Tongue (tissue), 2 donors: ENCODE measurements around the gene LIPC. TPM values are rescaled to one million over a fixed set of nuclear protein-coding genes. Genes with fewer than 3 reads are reported as not detected.
"Not testable (repeated sequence)": the region's sequence is repeated elsewhere in the genome, so short reads cannot be mapped to it uniquely, and the experiment has no call there.

Source experiments
- DNase-seq: peaks from one replicate; pipeline ENCODE4 v3.0.0-alpha.2; 2015
- total RNA-seq: library from RNA; depleted of rRNA; stranded (reverse); fragments of >200 nt; gene quantifications from one replicate; pipeline ENCODE4 v1.2.3, GENCODE V29; 2014

Gene LIPC
- total RNA-seq, 1 donor from 2014 or later: 1.0 TPM

DNA sequence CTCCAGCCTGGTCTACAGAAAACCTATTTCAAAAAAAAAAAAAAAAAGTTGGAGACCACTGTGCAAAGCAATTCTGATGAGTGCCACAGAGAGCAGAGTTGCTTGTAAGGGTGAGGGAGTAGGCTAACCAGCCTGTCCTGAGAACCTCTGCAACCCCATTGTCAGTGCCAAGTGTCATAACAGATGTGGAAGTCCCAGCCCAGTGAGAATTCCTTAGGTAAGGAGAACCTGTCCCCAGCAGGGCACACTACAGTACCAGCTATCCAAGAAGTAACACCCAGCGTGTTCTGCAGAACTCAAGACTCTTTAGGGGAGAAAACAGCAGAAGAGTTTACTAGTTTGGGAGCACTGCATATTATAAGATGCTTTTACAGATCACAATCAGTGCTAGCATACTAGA is 156.3 kb downstream of the LIPC start:
- no peak for DNase-seq

DNA sequence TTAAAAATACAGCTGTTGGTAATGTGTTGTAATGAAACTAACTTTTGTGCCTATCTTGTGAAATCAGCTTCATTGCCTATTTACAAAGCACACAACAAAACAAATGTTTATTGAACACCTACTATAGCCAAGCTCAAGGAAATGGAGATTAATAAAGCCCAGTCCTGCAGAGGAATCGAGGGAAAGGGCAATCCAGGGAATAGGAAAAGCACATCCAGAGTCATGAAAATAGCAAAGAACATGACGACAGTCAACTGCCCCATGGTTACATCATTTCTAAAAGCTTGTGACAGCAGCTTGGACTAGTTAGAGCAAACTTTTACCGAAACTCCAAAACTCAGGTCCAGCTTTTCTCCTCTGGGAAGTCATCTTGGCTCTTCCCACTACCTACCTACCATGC is 157.3 kb downstream of the LIPC start:
- no peak for DNase-seq

DNA sequence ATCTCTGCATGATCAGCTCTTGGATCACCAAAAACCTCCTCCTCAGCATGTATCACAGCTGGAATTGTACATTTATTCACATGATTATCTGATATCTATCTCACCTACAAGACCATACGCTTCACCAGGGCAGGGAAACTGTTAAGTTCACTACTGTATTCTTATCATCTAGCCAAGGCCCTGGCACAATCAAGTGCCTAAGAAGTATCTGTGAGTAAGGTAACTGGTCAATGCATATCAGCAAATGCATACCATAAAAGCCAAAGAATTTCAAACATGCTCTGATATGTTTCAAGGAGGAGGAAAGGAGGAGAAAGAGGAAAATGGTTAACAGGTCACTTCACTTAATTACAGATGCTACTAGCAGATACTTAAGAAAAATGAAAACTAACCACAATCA is 158.4 kb downstream of the LIPC start:
- DNase-seq: no peak

DNA sequence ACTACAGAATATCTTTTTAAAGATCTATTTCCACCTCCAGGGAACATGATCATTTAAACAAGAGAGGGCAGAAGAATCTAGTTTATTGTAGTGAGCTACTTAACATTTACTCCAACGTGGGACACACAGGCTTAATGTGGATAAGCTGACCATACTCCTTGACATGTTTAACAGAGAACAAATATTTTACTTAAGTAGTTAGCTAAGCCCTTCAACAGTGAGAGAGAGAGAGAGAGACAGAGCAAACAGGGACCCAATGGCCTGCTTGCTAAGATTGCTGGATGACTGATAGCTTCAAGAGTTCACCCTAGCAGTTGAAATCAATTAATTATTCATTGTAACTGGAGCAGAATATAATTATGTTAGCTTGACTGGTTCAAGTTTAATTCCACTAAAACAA is 159.1 kb downstream of the LIPC start:
- no peak for DNase-seq

DNA sequence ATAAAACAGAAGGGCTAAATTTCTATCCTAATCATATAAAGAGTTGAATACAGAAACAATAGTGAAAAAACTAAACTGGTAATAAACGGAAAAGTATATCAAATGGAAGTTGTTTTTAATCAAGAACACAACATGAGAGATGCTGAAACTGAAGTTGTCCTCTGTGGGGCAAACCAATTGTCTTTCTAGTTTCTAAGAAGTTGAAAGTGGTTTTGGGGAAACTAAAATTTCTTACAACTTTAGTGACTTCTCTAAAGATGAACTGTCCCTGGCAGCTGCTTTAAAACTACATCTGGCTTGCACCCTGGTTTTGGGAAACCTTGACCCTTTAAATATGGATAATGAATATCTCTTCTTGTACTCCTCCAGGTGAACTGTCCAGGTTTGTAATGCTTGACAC is 162.1 kb downstream of the LIPC start:
- no peak for DNase-seq

DNA sequence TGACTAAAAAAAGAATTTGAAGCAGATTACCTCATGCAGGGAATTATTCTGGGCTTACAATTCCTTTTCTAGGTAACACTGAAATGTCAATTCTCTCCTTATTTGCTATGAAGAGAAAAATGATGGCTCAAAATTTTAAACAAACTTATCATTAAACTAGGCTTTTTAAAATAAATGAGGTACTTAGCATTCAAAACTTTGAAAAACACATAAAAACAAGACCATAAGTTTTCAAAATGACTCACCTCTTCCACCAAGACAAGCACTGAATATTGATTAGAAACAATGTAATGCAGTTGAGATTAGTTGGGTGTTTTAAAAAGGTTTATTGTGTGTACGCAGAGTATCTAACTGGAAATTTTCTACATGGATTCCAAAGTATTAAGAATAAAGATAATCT is 163.1 kb downstream of the LIPC start:
- DNase-seq: no peak

DNA sequence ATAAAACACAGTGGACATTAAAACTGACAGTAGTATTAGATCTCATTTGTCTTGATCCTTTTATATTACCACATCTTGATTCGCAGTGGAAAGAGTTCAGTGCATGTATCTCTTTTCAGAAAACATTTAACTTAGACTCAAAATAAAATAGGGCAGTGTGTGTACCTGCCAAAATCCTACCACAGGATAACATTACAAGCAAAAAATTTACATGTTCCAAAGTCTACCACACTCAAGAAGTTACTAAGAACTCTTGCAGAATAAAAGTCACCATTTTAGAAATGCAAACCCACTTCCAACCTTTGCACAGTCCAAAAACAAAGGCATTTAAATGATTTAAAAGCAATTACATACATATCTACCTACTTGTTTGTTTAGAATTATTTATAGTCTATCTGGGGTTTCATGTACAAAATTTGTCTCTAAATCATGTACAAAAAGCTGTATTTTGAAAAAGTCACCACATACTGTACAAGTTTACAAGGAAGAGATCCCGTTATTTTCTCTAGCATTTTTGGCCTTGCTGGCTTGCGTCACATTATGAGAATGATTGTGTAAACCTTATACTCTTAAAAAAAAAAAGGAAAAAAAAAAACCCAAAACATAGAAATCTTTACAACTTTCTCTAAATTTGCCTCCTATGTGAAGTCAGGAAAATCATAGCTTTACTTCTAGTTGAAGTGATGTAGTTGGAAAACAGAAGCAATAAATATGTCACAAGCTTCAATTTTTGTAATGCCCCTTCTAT is 163.9 kb downstream of the LIPC start:
- no peak for DNase-seq

DNA sequence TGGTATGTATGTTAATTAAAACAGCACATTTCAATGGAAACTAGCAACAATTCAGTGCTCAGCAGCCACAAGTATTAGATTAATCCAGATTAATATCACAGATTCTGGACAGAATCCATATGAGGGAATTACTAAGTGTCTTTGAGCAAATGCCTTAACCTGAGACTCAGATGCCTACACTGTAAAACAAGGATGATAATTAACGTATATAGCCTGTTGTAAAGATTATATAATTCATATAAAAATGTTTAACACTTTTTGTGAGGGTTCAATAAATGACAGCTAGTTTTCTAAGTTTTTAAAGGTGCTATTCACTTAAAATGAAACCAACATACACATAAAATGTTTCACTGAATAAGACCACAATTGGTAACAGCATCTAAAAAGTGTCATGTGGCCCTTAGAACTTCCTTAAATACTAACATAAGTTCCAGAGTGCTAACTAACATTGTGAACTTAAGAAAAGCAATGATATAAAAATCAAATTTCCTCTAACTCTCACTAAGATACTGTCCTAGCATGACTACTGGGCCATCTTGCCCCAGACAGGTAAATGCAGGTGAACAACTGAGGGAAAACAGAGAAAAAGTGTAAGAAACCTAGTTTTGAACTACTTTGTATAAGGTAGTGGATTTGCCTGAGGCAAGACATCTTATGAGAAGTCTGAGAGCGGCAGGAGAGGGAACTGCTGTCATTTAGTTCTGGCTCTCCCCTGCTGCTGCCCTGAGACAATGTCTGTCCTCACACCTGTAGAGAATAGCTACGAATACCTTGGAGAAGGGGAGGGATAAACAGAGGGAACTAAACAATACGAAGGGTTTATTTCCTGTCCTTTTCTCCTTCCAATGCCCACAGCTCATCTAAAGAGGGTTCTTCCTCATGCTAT is 166.4 kb downstream of the LIPC start:
- DNase-seq: no peak

DNA sequence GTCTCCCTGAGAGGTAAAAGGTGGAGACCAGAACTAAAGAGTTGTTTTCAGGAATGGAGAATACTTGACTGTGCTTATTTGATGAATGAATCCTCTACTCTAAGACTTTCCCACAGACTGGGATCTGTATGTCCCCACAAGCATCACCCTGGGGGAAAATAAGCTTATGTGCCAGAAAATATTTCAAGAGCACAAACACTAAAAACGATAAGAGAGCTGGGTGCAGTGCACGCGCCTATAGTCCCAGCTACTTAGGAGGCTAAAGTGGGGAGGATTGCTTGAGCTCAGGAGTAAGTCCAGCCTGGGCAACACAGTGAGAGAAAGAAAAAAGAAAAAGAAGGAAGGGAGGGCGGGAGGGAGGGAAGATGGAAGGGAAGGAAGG is 167.0 kb downstream of the LIPC start:
- no peak for DNase-seq

DNA sequence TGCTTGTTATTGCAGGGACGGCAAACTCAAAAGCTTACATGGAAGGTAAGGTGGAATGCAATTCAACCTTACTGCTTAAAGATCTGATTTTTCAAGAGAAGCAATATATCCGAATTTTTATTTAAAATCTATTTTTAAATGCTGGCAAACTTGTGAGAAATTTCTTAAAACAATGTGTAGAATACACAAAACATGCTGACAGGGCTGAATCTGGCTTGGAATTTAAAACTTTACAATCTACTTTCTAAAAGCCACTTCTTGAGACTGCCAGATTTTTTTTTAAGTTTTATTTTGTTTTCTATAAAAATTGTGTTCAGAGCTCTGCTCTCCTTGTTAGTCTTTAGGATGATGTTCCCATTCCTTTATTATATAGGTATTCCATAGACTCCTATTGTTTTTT is 171.0 kb downstream of the LIPC start:
- DNase-seq: no peak

DNA sequence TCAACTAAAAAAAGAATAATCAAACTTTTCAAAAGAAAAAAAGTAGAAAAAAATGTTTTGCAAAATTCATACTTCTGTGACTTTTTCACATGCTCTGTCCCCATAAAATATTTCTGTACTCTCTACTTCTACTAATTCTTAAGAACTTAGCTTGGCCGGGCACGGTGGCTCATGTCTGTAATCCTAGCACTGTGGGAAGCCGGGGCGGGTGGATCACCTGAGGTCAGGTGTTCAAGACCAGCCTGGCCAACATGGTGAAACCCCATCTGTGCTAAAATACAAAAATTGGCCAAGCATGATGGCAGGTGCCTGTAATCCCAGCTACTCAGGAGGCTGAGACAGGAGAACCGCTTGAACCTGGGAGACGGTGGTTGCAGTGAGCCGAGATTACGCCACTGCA is 172.1 kb downstream of the LIPC start:
- not testable (repeated sequence) for DNase-seq

DNA sequence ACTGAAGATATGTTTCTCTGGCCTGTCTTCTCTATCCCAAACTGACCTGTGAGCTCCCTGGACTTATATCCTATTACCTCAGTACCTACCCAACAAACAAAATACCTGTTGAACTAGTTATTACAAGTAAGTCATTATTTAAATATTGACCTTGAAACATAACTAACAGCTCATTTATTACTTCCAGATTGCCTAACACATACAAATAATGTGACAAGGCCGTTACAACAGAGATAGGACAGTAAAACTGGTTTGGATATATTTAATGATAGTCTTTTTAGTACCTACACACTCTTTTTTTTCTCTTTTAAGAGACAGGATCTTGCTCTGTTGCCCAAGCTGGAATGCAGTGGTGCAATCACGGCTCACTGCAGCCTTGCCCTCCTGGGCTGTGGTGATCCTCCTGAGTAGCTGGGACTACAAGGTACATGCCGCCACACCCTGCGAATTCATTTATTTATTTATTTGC is 172.7 kb downstream of the LIPC start:
- DNase-seq: no peak

DNA sequence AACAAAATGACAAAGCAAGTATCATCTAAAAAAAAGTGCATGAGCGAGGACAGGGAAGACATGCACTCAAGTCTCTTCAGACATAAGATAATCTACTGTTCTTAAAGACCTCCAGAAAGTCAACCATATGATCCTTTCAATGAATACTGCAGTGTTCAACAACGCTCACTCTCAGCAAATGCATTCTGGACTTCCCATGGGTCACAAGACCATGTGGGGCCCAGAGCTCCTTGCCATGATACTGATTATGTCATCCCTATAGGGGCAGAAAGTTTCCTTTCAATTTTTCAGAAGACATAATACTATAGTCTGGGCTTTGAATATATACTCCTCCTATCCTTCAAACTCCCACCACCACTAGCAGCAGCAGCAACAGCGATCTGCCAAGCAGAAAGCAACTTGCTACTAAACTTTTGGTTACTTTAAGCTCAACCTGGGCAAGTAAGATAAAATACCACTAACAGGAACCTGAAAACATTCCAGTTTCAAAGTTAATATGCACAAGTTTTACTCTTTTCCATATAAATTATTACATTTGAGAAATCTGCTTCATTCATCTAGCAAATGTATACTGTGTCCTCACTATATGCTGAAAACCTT is 174.2 kb downstream of the LIPC start:
- no peak for DNase-seq

DNA sequence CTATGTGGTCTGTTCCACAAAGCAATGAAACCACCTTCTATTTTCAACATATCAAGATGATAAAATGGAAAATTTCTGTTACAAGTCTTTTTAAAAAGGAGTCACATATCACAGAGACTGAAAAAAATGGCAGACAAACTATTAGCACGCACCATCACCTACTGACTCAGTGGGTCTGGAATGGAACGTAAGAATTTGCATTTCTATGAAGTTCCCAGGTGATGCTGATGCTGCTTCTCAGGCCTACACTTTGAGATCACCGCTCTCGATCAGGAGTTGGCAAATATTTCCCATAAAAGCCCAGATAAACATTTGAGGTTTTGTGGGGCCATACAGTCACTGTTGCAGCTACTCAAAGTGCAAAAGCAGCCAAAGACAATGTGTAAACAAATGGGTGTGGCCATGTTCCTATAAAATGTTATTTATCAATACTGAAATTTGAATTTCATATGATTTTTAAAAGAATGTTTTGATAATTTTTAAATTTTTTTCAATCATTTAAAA is 174.8 kb downstream of the LIPC start:
- no peak for DNase-seq

DNA sequence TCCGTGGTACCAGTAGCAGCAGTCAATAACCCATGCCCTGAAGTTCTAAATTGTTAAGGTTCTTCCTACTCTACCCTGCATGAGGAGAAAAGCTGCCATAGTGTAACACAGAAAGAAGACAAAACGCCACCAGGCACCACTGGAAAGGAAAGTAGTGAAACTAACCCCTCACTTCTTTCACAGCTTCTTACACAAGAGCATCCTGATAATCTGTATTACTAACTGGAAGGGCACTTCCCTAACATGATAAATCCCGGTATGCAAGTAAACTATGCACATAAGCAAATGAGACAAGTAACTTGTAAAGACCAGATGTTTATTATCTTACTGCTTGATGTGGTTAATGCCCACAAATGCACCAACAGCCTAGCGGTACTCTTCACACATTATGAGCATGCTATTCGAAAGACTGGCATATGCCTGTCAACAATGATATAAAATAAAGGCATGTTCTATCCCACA is 176.4 kb downstream of the LIPC start:
- DNase-seq: no peak

DNA sequence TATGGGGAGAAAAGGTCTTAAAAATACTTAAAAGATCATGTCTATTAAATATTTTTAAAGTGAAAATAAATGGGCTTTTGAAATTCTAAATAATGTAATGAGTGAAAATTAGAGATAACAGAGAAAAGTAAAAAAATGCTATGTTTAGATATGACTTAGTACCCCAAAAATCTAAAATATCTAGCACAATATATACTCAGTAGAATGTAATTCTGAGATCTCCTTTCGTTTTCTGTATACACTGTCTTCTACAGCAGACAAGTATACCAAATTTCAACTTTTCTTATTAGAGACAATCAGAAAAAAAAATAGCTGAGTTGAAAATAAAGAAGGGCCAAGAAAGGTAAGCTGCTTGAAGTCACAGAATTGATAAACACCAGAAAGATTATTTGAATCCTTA is 176.9 kb downstream of the LIPC start:
- no peak for DNase-seq

DNA sequence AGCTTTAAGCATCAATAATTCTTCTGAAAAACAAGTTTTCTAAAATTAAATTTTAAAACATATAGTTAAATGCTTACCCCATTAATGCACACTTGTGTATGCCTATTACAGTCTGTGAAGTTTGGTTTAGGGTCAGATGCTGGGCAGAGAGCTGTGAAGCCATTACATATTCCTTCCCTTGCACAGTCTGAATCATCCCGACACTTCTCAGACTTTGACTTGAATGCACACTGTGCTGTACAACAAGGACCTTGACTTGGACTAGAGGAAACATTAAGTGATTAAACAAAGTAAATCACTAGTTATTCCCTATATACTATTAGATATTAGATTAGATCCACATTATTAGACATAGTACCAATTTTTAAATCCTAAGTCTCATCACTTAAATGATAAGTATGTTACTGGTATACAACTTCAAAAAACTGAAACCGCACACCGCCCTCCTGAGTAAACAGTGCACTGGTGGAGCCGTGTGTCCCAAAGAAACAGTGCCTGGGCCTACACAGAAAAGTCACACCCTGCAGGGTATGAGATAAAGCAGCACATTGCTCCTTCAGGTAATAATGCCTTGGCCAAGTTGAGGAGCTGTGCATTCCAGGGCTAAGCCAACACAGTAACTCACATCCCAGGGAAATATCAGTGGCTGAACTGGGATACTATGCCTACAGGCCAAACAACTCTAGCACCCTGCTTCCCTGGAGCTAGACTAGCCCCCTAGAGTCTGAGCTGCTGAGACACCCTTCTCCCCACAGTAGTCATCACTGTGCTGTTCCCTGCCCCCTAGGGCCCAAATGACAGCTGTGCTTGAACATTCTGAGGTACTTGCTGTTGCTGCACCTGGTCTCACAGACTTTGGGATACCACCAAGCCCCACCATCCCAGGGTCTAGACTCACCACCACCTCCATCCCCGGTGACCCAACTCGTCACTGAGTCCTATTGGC is 180.2 kb downstream of the LIPC start:
- no peak for DNase-seq

DNA sequence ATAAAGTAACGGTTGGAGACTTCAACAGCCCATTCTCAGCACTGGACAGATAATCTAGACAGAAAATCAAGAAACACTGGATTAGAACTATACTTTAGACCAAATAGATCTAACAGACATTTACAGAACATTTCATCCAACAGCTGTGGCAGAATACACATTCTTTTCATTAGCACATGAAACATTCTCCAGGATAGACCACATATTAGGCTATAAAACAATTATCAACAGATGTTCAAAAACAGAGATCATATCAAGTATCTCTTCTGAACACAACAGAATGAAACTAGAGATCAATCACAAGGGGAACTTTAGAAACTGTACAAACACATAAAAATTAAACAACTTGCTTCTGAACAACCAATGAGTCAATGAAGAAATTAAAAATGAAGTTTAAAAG is 184.4 kb downstream of the LIPC start:
- no peak for DNase-seq
